EL (cell line): ENCODE results near the gene RASL10B.

ENCODE experiments used
- DNase-seq: peaks from one replicate; pipeline ENCODE4 v3.0.0-alpha.2; 2016

The RASL10B gene

GRCh38 chr17:35723735-35724134, 7.7 kb upstream of the RASL10B start:
- DNase-seq: no peak

GRCh38 chr17:35725058-35725457, 6.4 kb upstream of the RASL10B start:
- DNase-seq: no peak

GRCh38 chr17:35725802-35726126, 5.7 kb upstream of the RASL10B start:
- DNase-seq: no peak

GRCh38 chr17:35726127-35726952, 5.1 kb upstream of the RASL10B start:
- peak; percentile 96 for DNase-seq

- no peak for DNase-seq
Measured at GRCh38 chr17:35726953-35727460, 4.4 kb upstream of the RASL10B start.

GRCh38 chr17:35727635-35728034, 3.8 kb upstream of the RASL10B start:
- DNase-seq: no peak

GRCh38 chr17:35728551-35728950, 2.9 kb upstream of the RASL10B start:
- DNase-seq: no peak

- DNase-seq: no peak
Measured at GRCh38 chr17:35729405-35729833, 2.0 kb upstream of the RASL10B start.

- no peak for DNase-seq
Measured at GRCh38 chr17:35730400-35731005, 936 bp upstream of the RASL10B start.

GRCh38 chr17:35731917-35732805, 722 bp downstream of the RASL10B start:
- no peak for DNase-seq

GRCh38 chr17:35732806-35733136, 1.3 kb downstream of the RASL10B start:
- no peak for DNase-seq

GRCh38 chr17:35733366-35733765, 1.9 kb downstream of the RASL10B start:
- DNase-seq: no peak

- DNase-seq: no peak
Measured at GRCh38 chr17:35734396-35734795, 3.0 kb downstream of the RASL10B start.

- no peak for DNase-seq
Measured at GRCh38 chr17:35735036-35735805, 3.8 kb downstream of the RASL10B start.

- DNase-seq: no peak
Measured at GRCh38 chr17:35736236-35736635, 4.8 kb downstream of the RASL10B start.

GRCh38 chr17:35738519-35739133, 7.2 kb downstream of the RASL10B start:
- DNase-seq: no peak

GRCh38 chr17:35740216-35740615, 8.8 kb downstream of the RASL10B start:
- no peak for DNase-seq

GRCh38 chr17:35740997-35741931, 9.8 kb downstream of the RASL10B start:
- no peak for DNase-seq

- no peak for DNase-seq
Measured at GRCh38 chr17:35742496-35742895, 11.1 kb downstream of the RASL10B start.

GRCh38 chr17:35742896-35743477, 11.5 kb downstream of the RASL10B start:
- no peak for DNase-seq
